Measurements from ENCODE around the gene ACSL1.

ACSL1 gene

GRCh38 chr4:184719407-184719806 is 106.4 kb downstream of the ACSL1 start:
- no peak for DNase-seq (ENCODE audit: low spot score)

DNA sequence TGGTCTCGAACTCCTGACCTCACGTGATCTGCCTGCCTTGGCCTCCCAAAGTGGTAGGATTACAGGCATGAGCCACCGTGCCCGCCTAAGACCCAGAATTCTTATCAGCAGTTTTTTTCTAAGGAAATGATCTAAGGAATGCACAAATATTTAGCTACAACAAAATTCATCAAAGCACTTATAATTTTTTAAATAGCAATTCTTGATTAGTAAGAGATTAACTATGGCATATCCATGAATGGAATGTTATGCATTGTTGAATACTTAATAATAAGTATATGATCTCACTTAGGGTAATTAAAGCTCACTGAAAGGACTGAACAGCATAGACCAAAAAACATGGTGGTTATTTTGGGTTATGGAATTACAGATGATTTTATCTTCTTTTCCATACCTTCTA is 110.2 kb downstream of the ACSL1 start:
- DNase-seq (ENCODE audit: low spot score) = no peak

GRCh38 chr4:184713887-184714286 is 111.9 kb downstream of the ACSL1 start:
- no peak for DNase-seq (ENCODE audit: low spot score)

- DNase-seq (ENCODE audit: low spot score) = no peak
Observed at GRCh38 chr4:184712322-184712721, 113.4 kb downstream of the ACSL1 start.

GRCh38 chr4:184706453-184706852 is 119.3 kb downstream of the ACSL1 start:
- no peak for DNase-seq (ENCODE audit: low spot score)

GRCh38 chr4:184705692-184706091 is 120.1 kb downstream of the ACSL1 start:
- DNase-seq (ENCODE audit: low spot score) = no peak

Measured in cerebellar cortex (tissue), 1 donor.